OCI-LY1 (cell line): ENCODE data around the gene COX7B.

Source experiments
- CTCF ChIP-seq: fragments of 200-600 bp; sonication (generic), shearing (Covaris generic); IDR thresholded peaks from 2 replicates; pipeline ENCODE4 v1.5.1; 2017; ENCODE audit warnings: mild to moderate bottlenecking, antibody characterized with exemption, low read length, moderate library complexity, mixed read lengths
- EZH2 ChIP-seq: fragments of 200-600 bp; sonication (generic), shearing (Covaris generic); IDR thresholded peaks from 2 replicates; pipeline ENCODE4 v1.8.0; 2017; ENCODE audit warnings: borderline replicate concordance, mixed run types, mild to moderate bottlenecking, antibody characterized with exemption, low read length, moderate library complexity, mixed read lengths

- TF ChIP-seq CTCF, result no peak
- TF ChIP-seq EZH2, result no peak
Measured at GRCh38 chrX:77901506-77901905, 2.2 kb downstream of the COX7B start.
